ENCODE measurements around the gene RNPS1.

- TF ChIP-seq, protein P1, sequence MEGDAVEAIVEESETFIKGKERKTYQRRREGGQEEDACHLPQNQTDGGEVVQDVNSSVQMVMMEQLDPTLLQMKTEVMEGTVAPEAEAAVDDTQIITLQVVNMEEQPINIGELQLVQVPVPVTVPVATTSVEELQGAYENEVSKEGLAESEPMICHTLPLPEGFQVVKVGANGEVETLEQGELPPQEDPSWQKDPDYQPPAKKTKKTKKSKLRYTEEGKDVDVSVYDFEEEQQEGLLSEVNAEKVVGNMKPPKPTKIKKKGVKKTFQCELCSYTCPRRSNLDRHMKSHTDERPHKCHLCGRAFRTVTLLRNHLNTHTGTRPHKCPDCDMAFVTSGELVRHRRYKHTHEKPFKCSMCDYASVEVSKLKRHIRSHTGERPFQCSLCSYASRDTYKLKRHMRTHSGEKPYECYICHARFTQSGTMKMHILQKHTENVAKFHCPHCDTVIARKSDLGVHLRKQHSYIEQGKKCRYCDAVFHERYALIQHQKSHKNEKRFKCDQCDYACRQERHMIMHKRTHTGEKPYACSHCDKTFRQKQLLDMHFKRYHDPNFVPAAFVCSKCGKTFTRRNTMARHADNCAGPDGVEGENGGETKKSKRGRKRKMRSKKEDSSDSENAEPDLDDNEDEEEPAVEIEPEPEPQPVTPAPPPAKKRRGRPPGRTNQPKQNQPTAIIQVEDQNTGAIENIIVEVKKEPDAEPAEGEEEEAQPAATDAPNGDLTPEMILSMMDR (IDR thresholded peaks at IDR 0.05) = peak in 4 of 6 experiments; percentile 20 to 35 (median 28)
- TF ChIP-seq POLR2A (IDR thresholded peaks at IDR 0.05) = peak; percentile 78 to 89
Measured at GRCh38 chr16:2205104-2205966, 62.6 kb downstream of the RNPS1 start, which contains the start of gene MLST8.
